IMR-90 (cell line): ENCODE measurements around the gene KRT86. TPM values are rescaled to one million over a fixed set of nuclear protein-coding genes. Genes with fewer than 3 reads are reported as not detected.
"Not testable (repeated sequence)": the region's sequence is repeated elsewhere in the genome, so short reads cannot be mapped to it uniquely, and the experiment has no call there.

Experiments used
- ATAC-seq: fragments of 200-7000 bp; cut with Tn5 transposase; 2 replicates; pipeline ENCODE4 v1.9.1; 2020; ENCODE audit warnings: low read depth, mild to moderate bottlenecking, moderate library complexity
- BruUV-seq: library from RNA; stranded (reverse); fragments of 400-500 nt; replicated peaks from 2 replicates; lab custom pipeline; 2021; lab: Mats Ljungman, UMichigan
- CTCF ChIA-PET: fragments of 300-600 bp; formaldehyde crosslinking; extraction: SDS; loops from one replicate; lab custom pipeline; 2021; ENCODE audit warnings: antibody characterized with exemption; lab: Yijun Ruan, JAX
- POLR2A ChIA-PET: fragments of 300-600 bp; sonication (Branson Sonifier 250); formaldehyde crosslinking; loops from one replicate; lab custom pipeline; 2022; ENCODE audit warnings: antibody characterized with exemption; ENCODE audit not compliant: unreplicated experiment; lab: Charles Lee
- DNase-seq: peaks from one replicate; pipeline ENCODE4 v3.0.0; 2013
- H2AFZ ChIP-seq: replicated peaks from 2 replicates; pipeline ENCODE3; 2013; ENCODE audit warnings: low read length, mild to moderate bottlenecking; ENCODE audit not compliant: poor library complexity
- H2AK5ac ChIP-seq: 2 replicates; pipeline ENCODE4 v1.6.1; 2013; ENCODE audit warnings: low read depth, low read length, inconsistent platforms
- H2AK9ac ChIP-seq: replicated peaks from 2 replicates; pipeline ENCODE3; 2013; ENCODE audit warnings: mild to moderate bottlenecking, low read depth, low read length, moderate library complexity; ENCODE audit not compliant: poor library complexity
- H2BK120ac ChIP-seq: 2 replicates; pipeline ENCODE4 v1.6.1; 2013; ENCODE audit warnings: low read depth, low read length, inconsistent platforms
- H2BK15ac ChIP-seq: 3 replicates; pipeline ENCODE4 v1.6.1; 2013; ENCODE audit warnings: low read depth, low read length, inconsistent platforms
- H2BK20ac ChIP-seq: 2 replicates; pipeline ENCODE4 v1.6.1; 2013; ENCODE audit warnings: low read depth, mild to moderate bottlenecking, inconsistent platforms, low read length, moderate library complexity
- H2BK5ac ChIP-seq: 2 replicates; pipeline ENCODE4 v1.6.1; 2013; ENCODE audit warnings: mild to moderate bottlenecking, low read depth, low read length, inconsistent platforms; ENCODE audit not compliant: poor library complexity, severe bottlenecking
- H3K14ac ChIP-seq: replicated peaks from 2 replicates; pipeline ENCODE4 v1.6.1; 2013; ENCODE audit warnings: low read depth, low read length, inconsistent platforms
- H3K18ac ChIP-seq: 2 replicates; pipeline ENCODE4 v1.6.1; 2013; ENCODE audit warnings: low read depth, low read length, control low read depth
- H3K23ac ChIP-seq: 2 replicates; pipeline ENCODE4 v1.6.1; 2013; ENCODE audit warnings: low read depth, low read length, inconsistent platforms
- H3K27ac ChIP-seq: 2 replicates; pipeline ENCODE4 v1.5.1; 2013; ENCODE audit warnings: mild to moderate bottlenecking, control low read depth, low read length; ENCODE audit not compliant: insufficient read depth
- H3K27me3 ChIP-seq: 2 replicates; pipeline ENCODE4 v1.6.1; 2013; ENCODE audit warnings: low read length; ENCODE audit not compliant: control insufficient read depth, insufficient read depth
- H3K36me3 ChIP-seq: 2 replicates; pipeline ENCODE4 v1.6.1; 2013; ENCODE audit warnings: low read length, mixed read lengths; ENCODE audit not compliant: control insufficient read depth, insufficient read depth
- H3K4ac ChIP-seq: 2 replicates; pipeline ENCODE4 v1.6.1; 2013; ENCODE audit warnings: low read depth, low read length, inconsistent platforms
- H3K4me1 ChIP-seq: 2 replicates; pipeline ENCODE4 v1.6.1; 2013; ENCODE audit warnings: low read length, mixed read lengths; ENCODE audit not compliant: control insufficient read depth, insufficient read depth
- H3K4me2 ChIP-seq: 2 replicates; pipeline ENCODE4 v1.6.1; 2013; ENCODE audit warnings: low read depth, mild to moderate bottlenecking, control low read depth, low read length, moderate library complexity
- H3K4me3 ChIP-seq: 2 replicates; pipeline ENCODE4 v1.5.1; 2013; ENCODE audit warnings: low read depth, mild to moderate bottlenecking, control low read depth, low read length, moderate library complexity; ENCODE audit not compliant: insufficient read depth
- H3K56ac ChIP-seq: 2 replicates; pipeline ENCODE4 v1.6.1; 2013; ENCODE audit warnings: low read length, inconsistent platforms; ENCODE audit not compliant: insufficient read depth; ENCODE audit errors: extremely low read depth
- H3K79me1 ChIP-seq, 2 experiments: 2 replicates each; pipeline ENCODE4 v1.6.1; 2013; ENCODE audit warnings: low read length in 2 of 2, inconsistent platforms in 1 of 2, low read depth in 1 of 2
- H3K9ac ChIP-seq: 2 replicates; pipeline ENCODE4 v1.6.1; 2013; ENCODE audit warnings: low read depth, low read length, control low read depth
- H3K9me1 ChIP-seq: 2 replicates; pipeline ENCODE4 v1.6.1; 2013; ENCODE audit warnings: low read length, inconsistent platforms; ENCODE audit not compliant: insufficient read depth
- H3K9me3 ChIP-seq: 2 replicates; pipeline ENCODE4 v1.6.1; 2013; ENCODE audit warnings: low read length; ENCODE audit not compliant: control insufficient read depth, insufficient read depth
- H4K20me1 ChIP-seq: 2 replicates; pipeline ENCODE4 v1.6.1; 2013; ENCODE audit warnings: low read length, inconsistent platforms; ENCODE audit not compliant: insufficient read depth
- H4K5ac ChIP-seq: 2 replicates; pipeline ENCODE4 v1.6.1; 2013; ENCODE audit warnings: mild to moderate bottlenecking, low read depth, low read length, control low read depth
- H4K8ac ChIP-seq, 2 experiments: 2 replicates each; pipeline ENCODE4 v1.6.1; 2013; ENCODE audit warnings: low read depth in 2 of 2, low read length in 2 of 2, control low read depth in 1 of 2, inconsistent platforms in 1 of 2
- H4K91ac ChIP-seq: 2 replicates; pipeline ENCODE4 v1.6.1; 2013; ENCODE audit warnings: low read depth, low read length, inconsistent platforms; ENCODE audit not compliant: insufficient read depth
- WGBS, 2 experiments: methylation state at CpG; one replicate each; pipeline versions ENCODE4 v1.1.5 to v1.1.7; 2013; ENCODE audit warnings: missing lambda C conversion rate in 2 of 2; ENCODE audit not compliant: insufficient read length in 1 of 2; ENCODE audit errors: extremely low coverage in 2 of 2; 5-methylcytosine and 5-hydroxymethylcytosine counted together
- dilution Hi-C: fragments of 300-500 bp; cut with HindIII; formaldehyde crosslinking; loops from one replicate; pipeline ENCODE4 v1.14.3; 2018; ENCODE audit warnings: low sequenced_read_pairs; ENCODE audit not compliant: unreplicated experiment
- in situ Hi-C: fragments of 300-500 bp; cut with MboI; formaldehyde crosslinking; loops from 3 replicates; pipeline ENCODE4 v1.14.3; 2019; ENCODE audit warnings: low sequenced_read_pairs, inconsistent platforms, mixed read lengths
- intact Hi-C: fragments of 100-400 bp; cut with micrococcal nuclease; formaldehyde crosslinking; loops from 2 replicates; pipeline ENCODE4 v1.10.0; 2022
- polyA plus RNA-seq, 3 experiments: library from polyadenylated mRNA; depleted of rRNA; stranded (reverse); fragments of >200 nt; gene quantifications; 2 replicates each; pipeline ENCODE4 v1.2.3, GENCODE V29; 2012; ENCODE audit warnings: low replicate concordance in 1 of 3
- total RNA-seq: library from RNA; depleted of rRNA; stranded (reverse); fragments of >200 nt; gene quantifications from 2 replicates; pipeline ENCODE4 v1.2.3, GENCODE V29; 2012

The KRT86 gene
- total and polyA plus RNA-seq, 2 of the 4 experiments (the other 2 are of a cell fraction): not detected

- dilution Hi-C loops, CTCF ChIA-PET, H3K27ac ChIP-seq, H3K14ac ChIP-seq, H3K4me2 ChIP-seq, H3K9me1 ChIP-seq, H2BK20ac ChIP-seq, H2BK120ac ChIP-seq, H3K36me3 ChIP-seq, H2AK5ac ChIP-seq, H2AK9ac ChIP-seq, H3K56ac ChIP-seq, H2BK15ac ChIP-seq, H4K8ac ChIP-seq, BruUV-seq, H4K20me1 ChIP-seq, DNase-seq, POLR2A ChIA-PET, H3K9ac ChIP-seq, ATAC-seq, H3K4ac ChIP-seq, H3K9me3 ChIP-seq, H4K5ac ChIP-seq, H3K4me3 ChIP-seq, intact Hi-C loops, H3K23ac ChIP-seq, H2AFZ ChIP-seq, in situ Hi-C loops, H4K91ac ChIP-seq, H3K18ac ChIP-seq, H2BK5ac ChIP-seq, H3K79me1 ChIP-seq: not testable (repeated sequence)
- peaks cover 14% of the 10 kb centered on the region for H3K4me1 ChIP-seq
- 58% methylated on average over 2 of the region's 13 CpGs; no CpG with 5 or more reads in 1 of the 2 experiments for WGBS, 2 experiments
- peaks cover 33% of the 10 kb centered on the region for H3K27me3 ChIP-seq
Observed at GRCh38 chr12:52257922-52258321, 16.5 kb upstream of the KRT86 start.
